Left cardiac atrium (tissue), 4 donors: ENCODE measurements around the gene MRPL16. TPM values are rescaled to one million over a fixed set of nuclear protein-coding genes. Genes with fewer than 3 reads are reported as not detected.
"Not testable (repeated sequence)": the region's sequence is repeated elsewhere in the genome, so short reads cannot be mapped to it uniquely, and the experiment has no call there.

Experiments
- ATAC-seq, 2 donors: fragments of 200-7000 bp; cut with Tn5 transposase; one replicate each; pipeline ENCODE4 v1.9.1; 2020; ENCODE audit warnings: mild to moderate bottlenecking in 2 of 2, moderate library complexity in 2 of 2
- DNase-seq: peaks from one replicate; pipeline ENCODE4 v3.0.0-alpha.2; 2020
- intact Hi-C, 2 donors: fragments of 100-400 bp; cut with DNase I; formaldehyde crosslinking; loops; one replicate each; pipeline versions ENCODE4 v1.14.1 to v1.15.1; 2022 to 2023
- long read RNA-seq: library from polyadenylated mRNA; unstranded; transcript quantifications from one replicate; pipeline ENCODE4 v2.0.0, GENCODE V29; 2021
- total RNA-seq, 2 donors: library from RNA; stranded (reverse); fragmentation: NEBNext Ultra II Directional; extraction: Animal tissue kit (Norgen Biotek cat#: 25700); gene quantifications; one replicate each; pipeline ENCODE4 v1.2.1, GENCODE V29; 2021
- donor health status: DM: no; HTN: yes; CAD: no.
- donor health status: DM: no; HTN: yes; CAD: no; lungs with severe emphysema.
- donor health status: DM: yes; HTN: yes; CAD: no.
- donor health status: Dilated cardiomyopathy.

Gene MRPL16
- 10 to 100 TPM; 61.2 to 70.4 TPM for total RNA-seq
- long read RNA-seq, transcript MRPL16-201 (4 exons, 1,182 nt): major isoform, 39 of 41 reads
- long read RNA-seq, partial matches to known transcripts: 0 of 41 reads
- long read RNA-seq, other reads (novel, unspliced or antisense): 1 of 41 reads

GRCh38 chr11:59810189-59810910, at the start of gene MRPL16:
TSS of gene MRPL16 (minus strand) at chr11:59810778. CDS start at chr11:59810658, 120 bp downstream.
- intact Hi-C loops: loop anchor here in 1 of 2 donors (2.0 kb wide), 1 partner anchor 56 kb away; the partner anchor contains the start of gene STX3
- ATAC-seq (peak; percentile 98 to 99), DNase-seq (peak; percentile 89)

- ATAC-seq: no peak
- intact Hi-C loops: no loop called here
- DNase-seq: no peak
These were observed 49.1 kb upstream of the MRPL16 start for GRCh38 chr11:59859673-59860072.

- no peak for ATAC-seq
- DNase-seq: no peak
- intact Hi-C loops: no loop called here
These were observed 47.2 kb upstream of the MRPL16 start for GRCh38 chr11:59857439-59858434.

- DNase-seq (no peak), ATAC-seq (no peak)
- intact Hi-C loops: no loop called here
These were observed 44.3 kb upstream of the MRPL16 start for GRCh38 chr11:59854871-59855270.

- DNase-seq, intact Hi-C loops, ATAC-seq: not testable (repeated sequence)
These were observed 40.8 kb upstream of the MRPL16 start for GRCh38 chr11:59851416-59851815.

GRCh38 chr11:59849551-59849950, 39.0 kb upstream of the MRPL16 start:
- ATAC-seq, DNase-seq, intact Hi-C loops: not testable (repeated sequence)

GRCh38 chr11:59849129-59849528, 38.6 kb upstream of the MRPL16 start:
- intact Hi-C loops: no loop called here
- ATAC-seq (no peak), DNase-seq (no peak)

- intact Hi-C loops, DNase-seq, ATAC-seq: not testable (repeated sequence)
These were observed 37.9 kb upstream of the MRPL16 start for GRCh38 chr11:59848439-59848838.

- ATAC-seq: no peak
- intact Hi-C loops: no loop called here
- DNase-seq: no peak
These were observed 37.0 kb upstream of the MRPL16 start for GRCh38 chr11:59847626-59848025.

GRCh38 chr11:59846556-59846955, 36.0 kb upstream of the MRPL16 start:
- DNase-seq: no peak
- intact Hi-C loops: no loop called here
- no peak for ATAC-seq

GRCh38 chr11:59845399-59845798, 34.8 kb upstream of the MRPL16 start, which contains the start of gene CBLIF:
TSS of gene CBLIF (minus strand) at chr11:59845499. CDS start at chr11:59845453, 46 bp downstream.
- DNase-seq (no peak), ATAC-seq (no peak)
- intact Hi-C loops: no loop called here

GRCh38 chr11:59842316-59842715, 31.7 kb upstream of the MRPL16 start:
- no peak for DNase-seq
- intact Hi-C loops: no loop called here
- no peak for ATAC-seq

- intact Hi-C loops: no loop called here
- no peak for ATAC-seq
These were observed 30.9 kb upstream of the MRPL16 start for GRCh38 chr11:59841514-59841913.

GRCh38 chr11:59839615-59840014, 29.0 kb upstream of the MRPL16 start:
- intact Hi-C loops: no loop called here
- ATAC-seq (no peak), DNase-seq (no peak)

More at GRCh38 chr11:59841514-59841913, 30.9 kb upstream of the MRPL16 start:
- DNase-seq: no peak

- intact Hi-C loops: no loop called here
- DNase-seq: no peak
- ATAC-seq: no peak
These were observed 23.0 kb upstream of the MRPL16 start for GRCh38 chr11:59833602-59834001.

GRCh38 chr11:59829358-59829757, 18.8 kb upstream of the MRPL16 start:
- intact Hi-C loops: no loop called here
- DNase-seq (no peak), ATAC-seq (no peak)

GRCh38 chr11:59822989-59823566, 12.5 kb upstream of the MRPL16 start:
- DNase-seq (no peak), ATAC-seq (peak; percentile 79 to 83)
- intact Hi-C loops: loop anchor here (2.0 to 5.0 kb wide), 3 partner anchors 304 to 369 kb away; no protein-coding TSS in a partner anchor

GRCh38 chr11:59818572-59818971, 8.0 kb upstream of the MRPL16 start:
- ATAC-seq: no peak
- no peak for DNase-seq
- intact Hi-C loops: no loop called here

GRCh38 chr11:59816434-59816833, 5.9 kb upstream of the MRPL16 start:
- intact Hi-C loops, ATAC-seq: not testable (repeated sequence)

More at GRCh38 chr11:59816434-59816833, 5.9 kb upstream of the MRPL16 start:
- not testable (repeated sequence) for DNase-seq
